H9 (cell line): ENCODE measurements around the gene CD59. TPM values are rescaled to one million over a fixed set of nuclear protein-coding genes. Genes with fewer than 3 reads are reported as not detected.

Source experiments
- DNase-seq: peaks from one replicate; pipeline ENCODE4 v3.0.0-alpha.2; 2017
- H2AFZ ChIP-seq: one replicate; pipeline ENCODE4 v1.6.1; 2013; ENCODE audit warnings: mild to moderate bottlenecking, low read length, control low read depth, moderate library complexity
- H2AK5ac ChIP-seq: 2 replicates; pipeline ENCODE4 v1.6.1; 2013; ENCODE audit warnings: low read length, control low read depth, mixed read lengths; ENCODE audit not compliant: insufficient read length
- H2BK120ac ChIP-seq: one replicate; pipeline ENCODE4 v1.6.1; 2013; ENCODE audit warnings: low read depth, mild to moderate bottlenecking, low read length, control low read depth, inconsistent platforms; ENCODE audit not compliant: poor library complexity, severe bottlenecking
- H2BK12ac ChIP-seq: 2 replicates; pipeline ENCODE4 v1.6.1; 2013; ENCODE audit warnings: low read length, control low read depth, mixed read lengths, low read depth; ENCODE audit not compliant: insufficient read length
- H2BK15ac ChIP-seq: 2 replicates; pipeline ENCODE4 v1.6.1; 2013; ENCODE audit warnings: low read depth, low read length, control low read depth
- H2BK20ac ChIP-seq: one replicate; pipeline ENCODE4 v1.6.1; 2013; ENCODE audit warnings: low read depth, mild to moderate bottlenecking, low read length, control low read depth, inconsistent platforms; ENCODE audit not compliant: poor library complexity, severe bottlenecking
- H2BK5ac ChIP-seq: 2 replicates; pipeline ENCODE4 v1.6.1; 2013; ENCODE audit warnings: low read length, control low read depth, mixed read lengths; ENCODE audit not compliant: insufficient read length
- H3K14ac ChIP-seq: 2 replicates; pipeline ENCODE4 v1.6.1; 2013; ENCODE audit warnings: low read length, control low read depth; ENCODE audit not compliant: insufficient read depth
- H3K18ac ChIP-seq: 2 replicates; pipeline ENCODE4 v1.6.1; 2013; ENCODE audit warnings: low read depth, mild to moderate bottlenecking, mixed read lengths, low read length, control low read depth; ENCODE audit not compliant: insufficient read length
- H3K23ac ChIP-seq: 2 replicates; pipeline ENCODE4 v1.6.1; 2013; ENCODE audit warnings: low read length, control low read depth, mixed read lengths, low read depth; ENCODE audit not compliant: insufficient read length
- H3K23me2 ChIP-seq: 2 replicates; pipeline ENCODE4 v1.6.1; 2013; ENCODE audit warnings: low read depth, mild to moderate bottlenecking, mixed read lengths, low read length, control low read depth; ENCODE audit not compliant: insufficient read length, poor library complexity, severe bottlenecking
- H3K27ac ChIP-seq: 2 replicates; pipeline ENCODE4 v1.5.1; 2013; ENCODE audit warnings: low read length, control low read depth, mixed read lengths, low read depth; ENCODE audit not compliant: insufficient read length
- H3K27me3 ChIP-seq: 2 replicates; pipeline ENCODE4 v1.6.1; 2013; ENCODE audit warnings: low read length, control low read depth, inconsistent platforms; ENCODE audit not compliant: insufficient read depth
- H3K4ac ChIP-seq: 2 replicates; pipeline ENCODE4 v1.6.1; 2013; ENCODE audit warnings: low read depth, mild to moderate bottlenecking, control low read depth, inconsistent platforms, low read length, moderate library complexity
- H3K4me1 ChIP-seq: 2 replicates; pipeline ENCODE4 v1.6.1; 2013; ENCODE audit warnings: low read length, control low read depth, inconsistent platforms; ENCODE audit not compliant: insufficient read depth
- H3K4me2 ChIP-seq: 2 replicates; pipeline ENCODE4 v1.6.1; 2013; ENCODE audit warnings: low read length, control low read depth, mixed read lengths; ENCODE audit not compliant: insufficient read length, insufficient read depth
- H3K56ac ChIP-seq: 2 replicates; pipeline ENCODE4 v1.6.1; 2013; ENCODE audit warnings: low read depth, mild to moderate bottlenecking, mixed read lengths, low read length, control low read depth; ENCODE audit not compliant: insufficient read length
- H3K79me1 ChIP-seq: 2 replicates; pipeline ENCODE4 v1.6.1; 2013; ENCODE audit warnings: low read depth, mild to moderate bottlenecking, moderate library complexity, low read length, control low read depth, inconsistent platforms; ENCODE audit not compliant: insufficient read depth, poor library complexity, severe bottlenecking
- H3K79me2 ChIP-seq: 2 replicates; pipeline ENCODE4 v1.6.1; 2013; ENCODE audit warnings: low read length, control low read depth, inconsistent platforms; ENCODE audit not compliant: insufficient read depth
- H3K9ac ChIP-seq: 2 replicates; pipeline ENCODE4 v1.6.1; 2013; ENCODE audit warnings: low read length, control low read depth, mixed read lengths; ENCODE audit not compliant: insufficient read length; ENCODE audit errors: extremely low read depth
- H3K9me3 ChIP-seq: one replicate; pipeline ENCODE4 v1.6.1; 2013; ENCODE audit warnings: low read depth, low read length, inconsistent platforms; ENCODE audit not compliant: control insufficient read depth
- H3T11ph ChIP-seq: one replicate; pipeline ENCODE4 v1.6.1; 2013; ENCODE audit warnings: mild to moderate bottlenecking, low read length, control low read depth, inconsistent platforms
- H4K20me1 ChIP-seq: one replicate; pipeline ENCODE4 v1.6.1; 2013; ENCODE audit not compliant: control insufficient read depth, insufficient read length, insufficient read depth
- H4K5ac ChIP-seq: 2 replicates; pipeline ENCODE4 v1.6.1; 2013; ENCODE audit warnings: low read depth, mild to moderate bottlenecking, mixed read lengths, low read length, control low read depth; ENCODE audit not compliant: insufficient read length
- H4K8ac ChIP-seq: replicated peaks from 2 replicates; pipeline ENCODE4 v1.6.1; 2013; ENCODE audit warnings: low read length, control low read depth, mixed read lengths, low read depth; ENCODE audit not compliant: insufficient read length
- H4K91ac ChIP-seq: 2 replicates; pipeline ENCODE4 v1.6.1; 2013; ENCODE audit warnings: low read depth, mild to moderate bottlenecking, moderate library complexity, mixed read lengths, low read length, control low read depth; ENCODE audit not compliant: insufficient read length
- H3K27ac Mint-ChIP-seq, 3 experiments: 2 replicates in 2 of 3; 3 replicates in 1 of 3; pipeline ENCODE4 v1.8.0; 2020 to 2021; ENCODE audit warnings: mixed read lengths in 3 of 3, mild to moderate bottlenecking in 1 of 3, moderate library complexity in 1 of 3
- H3K27me3 Mint-ChIP-seq: 2 replicates; pipeline ENCODE4 v1.8.0; 2021; ENCODE audit warnings: low read depth, mild to moderate bottlenecking, moderate library complexity, mixed read lengths
- H3K36me3 Mint-ChIP-seq, 3 experiments: 2 replicates in 2 of 3; 3 replicates in 1 of 3; pipeline ENCODE4 v1.8.0; 2020 to 2021; ENCODE audit warnings: low read depth in 3 of 3, mixed read lengths in 3 of 3; ENCODE audit not compliant: insufficient read depth in 1 of 3
- H3K4me1 Mint-ChIP-seq, 2 experiments: 2 replicates each; pipeline ENCODE4 v1.8.0; 2020; ENCODE audit warnings: mixed read lengths in 2 of 2
- H3K4me3 Mint-ChIP-seq, 2 experiments: 2 replicates in 1 of 2; 3 replicates in 1 of 2; pipeline ENCODE4 v1.8.0; 2020 to 2021; ENCODE audit warnings: mild to moderate bottlenecking in 2 of 2, mixed read lengths in 2 of 2, moderate library complexity in 1 of 2
- H3K9me3 Mint-ChIP-seq, 2 experiments: 2 replicates in 1 of 2; 3 replicates in 1 of 2; pipeline ENCODE4 v1.8.0; 2020; ENCODE audit warnings: mild to moderate bottlenecking in 2 of 2, mixed read lengths in 2 of 2, moderate library complexity in 1 of 2
- WGBS: extraction: QIAGEN DNeasy Blood & Tissue Kit; methylation state at CpG from one replicate; pipeline ENCODE4 v1.1.7; 2013; ENCODE audit warnings: missing lambda C conversion rate, low lambda C conversion rate, mixed read lengths; ENCODE audit not compliant: insufficient read length; ENCODE audit errors: extremely low coverage; 5-methylcytosine and 5-hydroxymethylcytosine counted together
- total RNA-seq: library from RNA; stranded (reverse); gene quantifications from 2 replicates; pipeline ENCODE4 v1.2.1, GENCODE V29; 2021
- TF ChIP-seq, protein P1 (sequence below): fragments of 200-600 bp; sonication (generic); conservative IDR thresholded peaks from 3 replicates; pipeline ENCODE4 v1.8.0; 2021; ENCODE audit warnings: antibody characterized with exemption, mild to moderate bottlenecking

Gene CD59
- total RNA-seq, 1 experiment from 2014 or later: 91.5 TPM

GRCh38 chr11:33689501-33689900, 46.7 kb downstream of the CD59 start:
- Histone ChIP-seq H3K18ac (no peak overlapping the region), H2AFZ (no peak overlapping the region), H3K56ac (no peak overlapping the region), H2BK20ac (no peak overlapping the region), H4K8ac (no peak overlapping the region), H3K27ac (no peak overlapping the region), H2AK5ac (no peak overlapping the region), H4K20me1 (no peaks in the 10 kb centered on the region), H2BK120ac (no peak overlapping the region), H3K4me1 (peaks cover 8% of the 10 kb centered on the region; the same call in 1 of the 2 replicates), H3T11ph (no peak overlapping the region), H4K5ac (no peak overlapping the region), H2BK15ac (no peak overlapping the region), H2BK5ac (no peak overlapping the region), H3K14ac (no peak overlapping the region), H3K23me2 (no peaks in the 10 kb centered on the region), H3K4ac (no peak overlapping the region), H4K91ac (no peak overlapping the region), H2BK12ac (no peak overlapping the region), H3K79me2 (no peaks in the 10 kb centered on the region), H3K79me1 (no peaks in the 10 kb centered on the region), H3K9ac (no peak overlapping the region), H3K4me2 (no peak overlapping the region), H3K27me3 (no peaks in the 10 kb centered on the region), H3K23ac (no peak overlapping the region), H3K9me3 (no peaks in the 10 kb centered on the region)
- Mint-ChIP-seq H3K27ac (no peak overlapping the region), H3K27me3 (no peaks in the 10 kb centered on the region), H3K4me3 (no peak overlapping the region), H3K4me1 (peaks cover 30 to 37% of the 10 kb centered on the region in 2 experiments), H3K9me3 (no peaks in the 10 kb centered on the region), H3K36me3 (no peaks in the 10 kb centered on the region)
- TF ChIP-seq, protein P1, sequence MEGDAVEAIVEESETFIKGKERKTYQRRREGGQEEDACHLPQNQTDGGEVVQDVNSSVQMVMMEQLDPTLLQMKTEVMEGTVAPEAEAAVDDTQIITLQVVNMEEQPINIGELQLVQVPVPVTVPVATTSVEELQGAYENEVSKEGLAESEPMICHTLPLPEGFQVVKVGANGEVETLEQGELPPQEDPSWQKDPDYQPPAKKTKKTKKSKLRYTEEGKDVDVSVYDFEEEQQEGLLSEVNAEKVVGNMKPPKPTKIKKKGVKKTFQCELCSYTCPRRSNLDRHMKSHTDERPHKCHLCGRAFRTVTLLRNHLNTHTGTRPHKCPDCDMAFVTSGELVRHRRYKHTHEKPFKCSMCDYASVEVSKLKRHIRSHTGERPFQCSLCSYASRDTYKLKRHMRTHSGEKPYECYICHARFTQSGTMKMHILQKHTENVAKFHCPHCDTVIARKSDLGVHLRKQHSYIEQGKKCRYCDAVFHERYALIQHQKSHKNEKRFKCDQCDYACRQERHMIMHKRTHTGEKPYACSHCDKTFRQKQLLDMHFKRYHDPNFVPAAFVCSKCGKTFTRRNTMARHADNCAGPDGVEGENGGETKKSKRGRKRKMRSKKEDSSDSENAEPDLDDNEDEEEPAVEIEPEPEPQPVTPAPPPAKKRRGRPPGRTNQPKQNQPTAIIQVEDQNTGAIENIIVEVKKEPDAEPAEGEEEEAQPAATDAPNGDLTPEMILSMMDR: no peak
- DNase-seq: no peak
- WGBS: no CpG with 5 or more reads among the region's 8 CpGs
